HUES64 (cell line): ENCODE measurements around the gene MSN.
"Not testable (repeated sequence)": the region's sequence is repeated elsewhere in the genome, so short reads cannot be mapped to it uniquely, and the experiment has no call there.

Experiments
- H3K27ac ChIP-seq: 2 replicates; pipeline ENCODE4 v1.7.0; 2013; ENCODE audit warnings: low read depth, low read length, inconsistent platforms
- H3K27me3 ChIP-seq: 2 replicates; pipeline ENCODE4 v1.6.1; 2013; ENCODE audit warnings: mild to moderate bottlenecking, low read length; ENCODE audit not compliant: insufficient read depth
- H3K36me3 ChIP-seq: 2 replicates; pipeline ENCODE4 v1.6.1; 2013; ENCODE audit warnings: mild to moderate bottlenecking, low read length; ENCODE audit not compliant: insufficient read depth
- H3K4me1 ChIP-seq: 2 replicates; pipeline ENCODE4 v1.6.1; 2013; ENCODE audit warnings: mild to moderate bottlenecking, low read length, moderate library complexity; ENCODE audit not compliant: insufficient read depth
- H3K4me3 ChIP-seq: 2 replicates; pipeline ENCODE4 v1.5.1; 2013; ENCODE audit warnings: mild to moderate bottlenecking, low read length, moderate library complexity
- H3K9ac ChIP-seq: 2 replicates; pipeline ENCODE4 v1.6.1; 2013; ENCODE audit warnings: mild to moderate bottlenecking, low read depth, low read length
- H3K9me3 ChIP-seq: 2 replicates; pipeline ENCODE4 v1.6.1; 2013; ENCODE audit warnings: low read depth, low read length; ENCODE audit not compliant: insufficient read depth
- WGBS: fragments of 150-250, 120-280 bp; methylation state at CpG from one replicate; pipeline ENCODE4 v1.1.7; 2013; ENCODE audit warnings: missing lambda C conversion rate; 5-methylcytosine and 5-hydroxymethylcytosine counted together

MSN gene

GRCh38 chrX:65644621-65645289 lies 22.7 kb upstream of the MSN start:
- Histone ChIP-seq H3K27me3 (no peaks in the 10 kb centered on the region), H3K9ac (no peak overlapping the region)

GRCh38 chrX:65647801-65648200 lies 19.7 kb upstream of the MSN start:
- Histone ChIP-seq H3K4me1 (no peaks in the 10 kb centered on the region), H3K9me3 (no peaks in the 10 kb centered on the region), H3K27ac (no peak overlapping the region), H3K36me3 (no peaks in the 10 kb centered on the region), H3K27me3 (no peaks in the 10 kb centered on the region), H3K9ac (no peak overlapping the region), H3K4me3 (no peak overlapping the region)
- WGBS = 92% methylated on average over 2 of the region's 3 CpGs

More at GRCh38 chrX:65644621-65645289, 22.7 kb upstream of the MSN start:
- no peak overlapping the region for H3K4me3 ChIP-seq
- H3K36me3 ChIP-seq = no peaks in the 10 kb centered on the region
- WGBS = 73% methylated on average over 1 of the region's 1 CpG
- H3K27ac ChIP-seq = no peak overlapping the region
- H3K4me1 ChIP-seq = no peaks in the 10 kb centered on the region
- no peaks in the 10 kb centered on the region for H3K9me3 ChIP-seq

DNA sequence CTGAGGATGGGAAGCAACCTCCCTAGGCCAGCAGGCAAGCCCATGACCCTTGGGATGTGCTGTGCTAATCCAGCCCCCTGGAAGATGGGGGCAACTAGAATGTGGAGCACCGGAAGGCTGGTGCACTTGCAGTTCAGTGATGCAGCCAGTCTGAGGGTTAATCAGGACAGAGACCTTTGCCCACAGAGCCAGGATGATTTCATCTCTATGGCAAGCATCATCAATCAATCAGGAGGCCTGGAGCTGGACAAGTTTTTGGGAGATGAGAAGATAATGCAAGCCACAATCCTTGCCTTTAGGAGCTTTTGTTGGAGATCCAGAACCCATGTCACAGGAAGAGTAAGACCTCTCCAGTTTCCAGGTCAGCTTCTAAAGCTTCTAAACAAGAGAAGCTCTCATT lies 15.4 kb upstream of the MSN start:
- Histone ChIP-seq H3K27ac (no peak overlapping the region), H3K36me3 (no peaks in the 10 kb centered on the region), H3K4me3 (no peak overlapping the region), H3K9ac (no peak overlapping the region), H3K27me3 (no peaks in the 10 kb centered on the region), H3K9me3 (no peaks in the 10 kb centered on the region), H3K4me1 (no peaks in the 10 kb centered on the region)
- 90% methylated on average over 1 of the region's 1 CpG for WGBS

DNA sequence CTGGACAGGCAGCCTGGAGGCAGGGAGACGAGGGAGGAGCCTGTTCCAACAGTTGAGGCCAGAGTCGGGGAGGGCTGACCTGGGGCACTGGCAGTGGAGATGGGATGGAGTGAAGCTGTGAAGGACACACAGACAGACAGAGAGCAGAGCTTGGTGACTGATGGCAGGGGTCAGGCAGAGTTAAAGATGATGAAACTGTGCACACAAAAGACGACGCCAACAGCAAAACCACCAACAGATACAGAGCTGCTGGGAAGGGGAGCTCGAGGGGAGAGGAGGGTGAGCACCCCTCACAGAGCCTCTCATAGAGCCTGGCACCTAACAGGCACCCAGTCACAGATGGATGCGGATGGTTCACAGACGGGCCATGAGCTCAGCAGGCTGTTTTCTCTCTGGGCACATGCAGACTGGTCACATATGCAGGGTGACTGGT lies 10.4 kb upstream of the MSN start:
- H3K4me3 ChIP-seq, H3K9ac ChIP-seq, H3K27me3 ChIP-seq, H3K36me3 ChIP-seq, H3K4me1 ChIP-seq, H3K9me3 ChIP-seq, H3K27ac ChIP-seq: not testable (repeated sequence)
- WGBS = 87% methylated on average over 2 of the region's 7 CpGs

DNA sequence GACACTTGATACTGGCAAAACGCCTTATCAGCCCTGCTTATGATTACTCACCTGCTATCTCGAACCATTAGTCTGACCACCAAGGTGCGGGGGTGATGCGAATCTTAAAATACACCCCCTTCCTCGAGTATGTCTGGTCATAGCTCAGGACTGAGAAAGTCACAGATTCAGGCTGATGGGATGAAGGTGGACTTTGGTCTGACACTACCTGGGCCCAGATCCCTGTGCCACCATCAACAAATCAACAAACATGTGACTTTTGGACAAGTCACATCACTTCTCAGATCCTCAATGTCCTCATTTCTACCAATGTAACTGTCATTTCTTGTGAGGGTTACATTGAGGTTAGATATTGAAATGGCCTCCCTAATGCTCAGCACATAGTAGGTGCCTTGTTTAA lies 9.8 kb upstream of the MSN start:
- Histone ChIP-seq H3K36me3 (no peaks in the 10 kb centered on the region), H3K27me3 (no peaks in the 10 kb centered on the region), H3K9ac (no peak overlapping the region), H3K27ac (no peak overlapping the region), H3K9me3 (no peaks in the 10 kb centered on the region), H3K4me3 (no peak overlapping the region), H3K4me1 (no peaks in the 10 kb centered on the region)
- WGBS = 98% methylated on average over 5 of the region's 5 CpGs

- Histone ChIP-seq H3K27ac (no peak overlapping the region), H3K9me3 (no peaks in the 10 kb centered on the region), H3K4me1 (no peaks in the 10 kb centered on the region), H3K36me3 (no peaks in the 10 kb centered on the region), H3K9ac (no peak overlapping the region), H3K27me3 (no peaks in the 10 kb centered on the region), H3K4me3 (no peak overlapping the region)
Measured at GRCh38 chrX:65658229-65658628, 9.2 kb upstream of the MSN start.

- Histone ChIP-seq H3K36me3 (no peaks in the 10 kb centered on the region), H3K27ac (no peak overlapping the region), H3K4me1 (peaks cover 6% of the 10 kb centered on the region; the same call in 1 of the 2 replicates), H3K4me3 (0 out of 2 replicates have a peak overlapping the region, but pooled peaks have one; percentile 79), H3K9ac (no peak overlapping the region), H3K27me3 (no peaks in the 10 kb centered on the region), H3K9me3 (no peaks in the 10 kb centered on the region)
- 3% methylated on average over 6 of the region's 6 CpGs for WGBS
Measured at GRCh38 chrX:65667157-65667502, 324 bp upstream of the MSN start.

DNA sequence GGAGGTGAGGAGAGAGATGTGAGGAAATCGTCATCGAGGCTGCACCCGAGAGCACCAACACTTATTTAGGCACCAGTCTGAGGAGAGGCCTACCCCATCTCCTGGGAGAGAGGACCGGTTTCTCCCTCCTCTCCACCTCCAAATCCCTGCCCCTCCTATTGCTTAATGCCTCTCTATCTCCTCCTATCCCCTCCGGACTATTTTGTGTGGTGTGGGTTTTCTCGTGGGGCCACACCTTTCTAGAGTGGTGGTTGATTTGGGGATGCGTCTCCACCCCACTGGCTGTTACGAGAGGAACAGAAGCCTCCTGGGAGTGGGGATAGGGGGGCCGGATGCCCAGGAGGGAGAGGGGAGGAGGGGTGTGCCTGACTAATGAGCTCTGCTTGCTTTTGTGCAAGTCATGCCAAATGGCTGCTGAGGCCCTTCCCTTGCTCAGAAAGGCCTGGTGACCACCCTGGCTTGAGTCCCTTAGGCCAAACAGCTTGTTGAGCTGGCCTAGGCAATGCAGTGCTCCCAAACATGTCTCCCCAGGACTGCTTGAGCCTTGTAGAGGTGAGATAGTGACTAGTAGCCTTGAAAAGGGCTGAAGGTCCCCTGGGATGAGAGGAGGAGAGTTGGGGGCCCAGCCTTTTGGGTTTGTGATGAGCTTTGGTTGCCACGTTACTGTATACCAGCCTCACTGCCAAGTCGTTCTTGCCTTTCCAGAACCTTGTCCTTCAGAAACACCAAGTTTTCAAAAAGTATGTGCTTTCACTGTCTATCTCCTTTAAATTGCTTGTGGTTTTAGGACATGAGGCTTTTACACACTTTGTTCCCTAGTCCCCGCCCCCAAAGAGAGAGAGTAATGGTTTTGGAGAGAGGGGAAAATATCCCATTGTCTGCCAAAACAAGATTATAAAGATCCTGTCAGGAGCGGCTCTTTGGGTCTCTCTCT lies 1.2 kb downstream of the MSN start:
- Histone ChIP-seq H3K27ac (peak overlapping the region; percentile 86), H3K9ac (peak overlapping the region; percentile 95), H3K36me3 (no peaks in the 10 kb centered on the region), H3K9me3 (no peaks in the 10 kb centered on the region), H3K4me1 (peaks cover 6% of the 10 kb centered on the region; the same call in 1 of the 2 replicates), H3K27me3 (no peaks in the 10 kb centered on the region), H3K4me3 (peak overlapping the region; percentile 79)
- 9% methylated on average over 11 of the region's 13 CpGs for WGBS

DNA sequence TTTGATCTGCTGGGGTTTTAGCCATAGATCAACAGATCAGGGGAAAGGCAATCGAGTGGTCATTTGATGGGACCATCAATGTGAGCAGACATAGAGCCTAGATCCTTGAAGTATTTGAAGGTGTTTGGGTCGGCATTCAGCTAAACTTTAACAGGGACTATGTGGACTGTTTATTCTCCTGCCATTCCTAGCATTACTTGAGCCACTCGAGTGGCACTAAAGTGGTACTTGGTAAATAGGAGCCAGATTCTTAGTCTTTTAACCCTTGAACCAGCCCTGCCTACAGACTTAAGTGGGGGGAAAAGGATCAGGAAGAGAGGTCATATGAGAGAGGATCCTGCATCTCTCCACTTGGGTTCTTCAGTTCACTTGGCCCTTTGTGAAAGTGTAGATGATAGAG lies 3.8 kb downstream of the MSN start:
- H3K27ac ChIP-seq = no peak overlapping the region
- H3K27me3 ChIP-seq = no peaks in the 10 kb centered on the region
- WGBS = 88% methylated on average over 2 of the region's 3 CpGs
- H3K36me3 ChIP-seq = no peaks in the 10 kb centered on the region
- H3K4me3 ChIP-seq = no peak overlapping the region
- H3K9me3 ChIP-seq = no peaks in the 10 kb centered on the region
- peaks cover 6% of the 10 kb centered on the region; the same call in 1 of the 2 replicates for H3K4me1 ChIP-seq
- H3K9ac ChIP-seq = no peak overlapping the region

DNA sequence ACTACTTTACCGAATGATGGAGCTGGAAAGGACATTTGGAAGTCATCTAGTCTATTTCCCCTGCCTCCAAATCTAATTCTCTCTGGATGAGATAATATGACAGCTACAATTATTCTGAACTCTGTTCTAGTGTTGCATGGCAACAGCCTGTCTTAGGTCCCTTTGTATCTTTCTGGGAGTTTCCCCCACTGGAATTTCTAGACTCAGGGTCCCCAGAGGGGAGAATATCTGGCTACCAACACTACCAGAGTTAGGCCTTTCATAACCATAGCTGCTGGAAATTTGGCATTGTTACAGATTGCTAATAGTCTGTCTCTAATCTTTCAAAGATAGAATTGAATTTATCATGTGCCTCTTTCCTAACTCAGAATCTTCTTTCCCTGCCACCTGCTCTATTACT lies 4.5 kb downstream of the MSN start:
- WGBS = 100% methylated on average over 1 of the region's 1 CpG
- Histone ChIP-seq H3K4me3 (no peak overlapping the region), H3K9ac (no peak overlapping the region)

DNA sequence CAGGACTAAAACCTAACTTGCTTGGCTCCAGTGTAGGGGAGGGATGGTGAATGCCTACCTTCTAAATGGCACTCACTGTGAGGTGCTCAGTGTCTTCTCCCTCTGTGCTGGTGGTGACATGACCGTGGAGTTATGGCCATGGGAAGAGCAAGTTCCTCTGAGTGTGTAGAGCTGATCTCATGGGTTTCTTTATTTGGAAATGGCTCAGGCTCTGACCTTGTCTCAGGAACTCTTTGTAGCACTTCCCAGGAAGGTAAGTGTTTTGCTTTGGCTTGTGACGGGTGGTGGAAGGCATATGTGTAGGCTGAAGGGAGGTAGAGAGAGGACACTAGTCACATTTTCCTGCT lies 6.4 kb downstream of the MSN start:
- 98% methylated on average over 2 of the region's 2 CpGs for WGBS
- H3K9ac ChIP-seq = no peak overlapping the region
- no peak overlapping the region for H3K27ac ChIP-seq
- H3K4me3 ChIP-seq = no peak overlapping the region
- H3K4me1 ChIP-seq = peaks cover 11% of the 10 kb centered on the region
- H3K9me3 ChIP-seq = no peaks in the 10 kb centered on the region
- no peaks in the 10 kb centered on the region for H3K27me3 ChIP-seq
- no peaks in the 10 kb centered on the region for H3K36me3 ChIP-seq

More for the DNA sequence above, 4.5 kb downstream of the MSN start:
- Histone ChIP-seq H3K27ac (no peak overlapping the region), H3K27me3 (no peaks in the 10 kb centered on the region), H3K4me1 (peaks cover 6% of the 10 kb centered on the region; the same call in 1 of the 2 replicates), H3K36me3 (no peaks in the 10 kb centered on the region), H3K9me3 (no peaks in the 10 kb centered on the region)
